Psoas muscle (tissue), 8 donors: ENCODE measurements around the gene LIPG. TPM values are rescaled to one million over a fixed set of nuclear protein-coding genes. Genes with fewer than 3 reads are reported as not detected.

ENCODE experiments used
- ATAC-seq, 4 donors: fragments of 200-7000 bp; cut with Tn5 transposase; one replicate each; pipeline ENCODE4 v1.9.1; 2020; ENCODE audit warnings: moderate library complexity in 3 of 4, mild to moderate bottlenecking in 2 of 4
- DNase-seq, 2 donors: peaks; one replicate each; pipeline ENCODE4 v3.0.0-alpha.2; 2020
- H3K27ac ChIP-seq: fragments of 200-600 bp; one replicate; pipeline ENCODE4 v1.8.0; 2022
- H3K27me3 ChIP-seq, 3 donors: fragments of 200-600 bp in 1 of 3; one replicate each; pipeline versions ENCODE4 v1.6.1 to v1.8.0; 2013 to 2022; ENCODE audit warnings: low read length in 2 of 3, mild to moderate bottlenecking in 2 of 3, moderate library complexity in 1 of 3; ENCODE audit not compliant: insufficient read depth in 3 of 3
- H3K36me3 ChIP-seq, 2 donors: fragments of 200-600 bp in 1 of 2; one replicate each; pipeline versions ENCODE4 v1.6.1 to v1.8.0; 2013 to 2022; ENCODE audit warnings: low read depth in 1 of 2, mild to moderate bottlenecking in 1 of 2, moderate library complexity in 1 of 2; ENCODE audit not compliant: insufficient read depth in 1 of 2
- H3K4me1 ChIP-seq: fragments of 200-600 bp; one replicate; pipeline ENCODE4 v1.8.0; 2022
- H3K4me3 ChIP-seq: fragments of 200-600 bp; one replicate; pipeline ENCODE4 v1.8.0; 2022; ENCODE audit warnings: mild to moderate bottlenecking
- H3K9me3 ChIP-seq: fragments of 200-600 bp; one replicate; pipeline ENCODE4 v1.8.0; 2022
- CTCF ChIP-seq: fragments of 200-600 bp; IDR thresholded peaks from one replicate; pipeline ENCODE4 v1.8.0; 2022; ENCODE audit warnings: antibody characterized with exemption
- WGBS, 3 donors: extraction: QIAGEN DNeasy Blood & Tissue Kit; methylation state at CpG; one replicate each; pipeline versions ENCODE4 v1.1.6 to v1.1.7; 2013; 5-methylcytosine and 5-hydroxymethylcytosine counted together
- intact Hi-C, 2 donors: fragments of 100-400 bp; cut with DNase I; formaldehyde crosslinking; loops; one replicate each; pipeline versions ENCODE4 v1.11.0 to v1.14.2; 2022
- polyA plus RNA-seq, 3 donors: library from polyadenylated mRNA; stranded (reverse); fragments of 200-250 nt; gene quantifications; one replicate each; pipeline ENCODE4 v1.2.3, GENCODE V29; 2013
- total RNA-seq, 4 donors: library from RNA; stranded (reverse); fragmentation: NEBNext Ultra II Directional in 2 of 4; extraction: Animal tissue kit (Norgen Biotek cat#: 25700) in 2 of 4; gene quantifications; one replicate each; pipeline versions ENCODE4 v1.2.1 to v1.2.4, GENCODE V29; 2021 to 2023
- donor health status: healthy with polysubstance abuse.
- donor health status: DM: no; HTN: no; CAD: no; lungs with moderate emphysema.
- donor health status: Bipolar disorder and iron deficiency.
- donor health status: healthy.
- donor health status: DM: yes; HTN: yes; CAD: no.
- donor health status: DM: no; HTN: no; CAD: no.
- donor health status: DM: no; HTN: no; CAD: no.
- donor health status: DM: yes; HTN: yes; CAD: no.

LIPG gene
- total and polyA plus RNA-seq, 7 donors: 0.62 to 19.1 (median 2.2) TPM

- Histone ChIP-seq H3K9me3 (no peaks in the 10 kb centered on the region), H3K4me3 (no peak overlapping the region), H3K27me3 (no peaks in the 10 kb centered on the region), H3K36me3 (no peaks in the 10 kb centered on the region), H3K27ac (no peak overlapping the region), H3K4me1 (no peaks in the 10 kb centered on the region)
- DNase-seq (no peak), ATAC-seq (no peak)
- TF ChIP-seq CTCF: no peak
- 87 to 93% (median 93%) methylated on average over 2 of the region's 2 CpGs for WGBS, 3 donors
- intact Hi-C loops: no loop called here
These were observed 37.5 kb upstream of the LIPG start for GRCh38 chr18:49524349-49524748.

DNA sequence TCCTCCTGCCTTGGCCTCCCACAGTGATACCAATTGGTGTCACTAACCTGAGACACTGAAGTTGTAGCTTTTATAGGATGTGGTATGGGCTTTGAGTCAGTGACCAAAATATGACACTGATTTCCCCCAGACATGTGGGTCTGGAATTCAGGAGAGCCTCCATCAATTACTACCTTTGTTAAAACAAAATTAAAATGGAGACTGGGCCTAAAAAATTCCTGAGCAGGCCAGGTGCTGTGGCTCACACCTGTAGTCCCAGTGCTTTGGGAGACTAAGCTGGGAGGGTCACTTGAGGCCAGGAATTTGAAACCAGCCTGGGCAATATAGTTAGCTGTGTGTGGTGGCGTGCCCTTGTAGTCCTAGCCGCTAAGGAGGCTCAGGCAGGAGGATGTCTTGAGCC lies 36.9 kb upstream of the LIPG start:
- no peaks in the 10 kb centered on the region for H3K36me3 ChIP-seq
- no peak overlapping the region for H3K4me3 ChIP-seq
- DNase-seq (no peak), ATAC-seq (no peak)
- H3K27me3 ChIP-seq: no peaks in the 10 kb centered on the region
- 100% methylated on average over 2 of the region's 2 CpGs for WGBS, 3 donors
- no peak for TF ChIP-seq CTCF
- no peaks in the 10 kb centered on the region for H3K4me1 ChIP-seq
- intact Hi-C loops: no loop called here
- H3K27ac ChIP-seq: no peak overlapping the region
- no peaks in the 10 kb centered on the region for H3K9me3 ChIP-seq

GRCh38 chr18:49525981-49526380 lies 35.9 kb upstream of the LIPG start:
- no peaks in the 10 kb centered on the region for H3K27me3 ChIP-seq
- no peak overlapping the region for H3K27ac ChIP-seq
- intact Hi-C loops: no loop called here
- no peaks in the 10 kb centered on the region for H3K9me3 ChIP-seq
- TF ChIP-seq CTCF: no peak
- 98 to 100% (median 98%) methylated on average over 2 of the region's 2 CpGs for WGBS, 3 donors
- no peak for DNase-seq
- no peak for ATAC-seq
- H3K36me3 ChIP-seq: no peaks in the 10 kb centered on the region
- H3K4me1 ChIP-seq: no peaks in the 10 kb centered on the region
- H3K4me3 ChIP-seq: no peak overlapping the region

DNA sequence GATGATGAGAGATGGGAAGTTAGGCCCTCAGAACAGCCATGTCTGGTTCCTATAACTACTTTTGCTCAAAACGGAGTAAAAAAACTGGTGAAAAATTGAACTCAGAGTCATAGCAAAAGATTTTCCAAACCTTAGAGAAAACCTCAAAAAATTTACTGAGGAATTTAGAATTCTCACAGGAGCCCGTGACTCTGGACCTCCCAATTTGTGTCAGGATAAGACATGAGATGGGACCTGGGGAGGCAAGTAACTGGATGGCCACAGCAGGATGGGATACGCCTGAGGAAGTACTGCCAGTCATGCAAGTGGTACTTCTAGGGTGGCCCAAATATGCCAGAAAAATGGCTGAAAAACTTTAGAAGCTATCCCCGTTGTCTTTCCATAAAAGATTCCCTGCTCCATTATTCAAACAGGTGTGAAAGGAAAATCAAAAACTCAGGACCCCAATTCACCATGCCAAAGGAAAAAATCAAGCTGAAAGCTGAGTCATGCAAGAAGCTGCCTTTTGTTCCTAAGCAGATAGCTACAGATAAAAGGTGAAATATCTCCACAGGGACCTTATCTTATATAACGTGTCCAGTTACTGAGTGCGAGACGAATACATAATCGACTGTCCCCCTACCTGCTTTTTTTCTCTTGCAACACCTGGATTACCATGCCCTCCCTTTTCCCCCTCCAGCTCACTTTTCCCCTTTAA lies 34.1 kb upstream of the LIPG start:
- Histone ChIP-seq H3K27ac (no peak overlapping the region), H3K4me3 (no peak overlapping the region), H3K36me3 (no peaks in the 10 kb centered on the region), H3K9me3 (no peaks in the 10 kb centered on the region), H3K27me3 (no peaks in the 10 kb centered on the region), H3K4me1 (no peaks in the 10 kb centered on the region)
- ATAC-seq (no peak), DNase-seq (no peak)
- WGBS, 3 donors: 65 to 67% (median 66%) methylated on average over 8 of the region's 8 CpGs
- intact Hi-C loops: no loop called here
- TF ChIP-seq CTCF: no peak

DNA sequence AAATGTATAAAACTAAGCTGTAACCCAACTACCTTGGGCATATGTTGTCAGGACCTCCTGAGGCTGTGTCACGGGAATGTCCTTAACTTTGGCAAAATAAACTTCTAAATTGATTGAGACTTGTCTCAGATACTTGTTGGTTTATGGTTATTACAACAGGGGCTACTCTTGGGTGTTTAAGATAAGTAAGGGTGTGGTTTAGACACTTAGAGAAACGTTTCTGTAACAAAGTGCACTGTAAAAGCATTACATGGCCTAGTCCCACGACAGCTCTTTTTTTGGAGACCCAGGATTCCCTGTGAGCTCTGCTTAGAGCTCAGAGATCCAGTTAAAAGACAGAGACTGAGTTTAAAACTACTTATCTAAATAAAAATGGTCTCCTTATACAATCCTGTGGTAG lies 32.3 kb upstream of the LIPG start:
- ATAC-seq: no peak
- intact Hi-C loops: no loop called here

More for the DNA sequence above, 32.3 kb upstream of the LIPG start:
- TF ChIP-seq CTCF: no peak
- no peak for DNase-seq
- 69 to 72% (median 71%) methylated on average over 3 of the region's 3 CpGs for WGBS, 3 donors
- Histone ChIP-seq H3K9me3 (no peaks in the 10 kb centered on the region), H3K36me3 (no peaks in the 10 kb centered on the region), H3K4me3 (no peak overlapping the region), H3K27ac (no peak overlapping the region), H3K27me3 (no peaks in the 10 kb centered on the region), H3K4me1 (no peaks in the 10 kb centered on the region)
